Muscle layer of duodenum (tissue), 2 donors: ENCODE results near the gene TRPC1.
"Not testable (repeated sequence)": the region's sequence is repeated elsewhere in the genome, so short reads cannot be mapped to it uniquely, and the experiment has no call there.

ENCODE experiments used
- H3K27ac ChIP-seq: one replicate; pipeline ENCODE4 v1.7.0; 2013; ENCODE audit warnings: mild to moderate bottlenecking, low read length
- H3K27me3 ChIP-seq: one replicate; pipeline ENCODE4 v1.7.0; 2013; ENCODE audit warnings: low read depth, mild to moderate bottlenecking, control low read depth, low read length
- H3K36me3 ChIP-seq, 2 donors: one replicate each; pipeline ENCODE4 v1.7.0; 2013; ENCODE audit warnings: low read length in 2 of 2, control low read depth in 1 of 2, mild to moderate bottlenecking in 1 of 2; ENCODE audit not compliant: insufficient read depth in 2 of 2, control insufficient read depth in 1 of 2
- H3K4me1 ChIP-seq, 2 donors: one replicate each; pipeline ENCODE4 v1.7.0; 2013; ENCODE audit warnings: low read length in 2 of 2, mild to moderate bottlenecking in 2 of 2, control low read depth in 1 of 2, moderate library complexity in 1 of 2; ENCODE audit not compliant: insufficient read depth in 2 of 2, control insufficient read depth in 1 of 2
- H3K4me3 ChIP-seq, 2 donors: one replicate each; pipeline ENCODE4 v1.7.0; 2013; ENCODE audit warnings: low read length in 2 of 2, low read depth in 1 of 2, mild to moderate bottlenecking in 1 of 2
- H3K9me3 ChIP-seq, 2 donors: one replicate each; pipeline ENCODE4 v1.7.0; 2013; ENCODE audit warnings: low read length in 2 of 2, control low read depth in 1 of 2, mild to moderate bottlenecking in 1 of 2; ENCODE audit not compliant: control insufficient read depth in 1 of 2
- donor health status: healthy.

TRPC1 gene

GRCh38 chr3:142716102-142716501, 7.7 kb upstream of the TRPC1 start:
- no peak overlapping the region for H3K27ac ChIP-seq
- no peaks in the 10 kb centered on the region for H3K9me3 ChIP-seq
- no peaks in the 10 kb centered on the region for H3K36me3 ChIP-seq
- H3K27me3 ChIP-seq = no peaks in the 10 kb centered on the region
- H3K4me3 ChIP-seq = no peak overlapping the region
- H3K4me1 ChIP-seq = no peaks in the 10 kb centered on the region

GRCh38 chr3:142723665-142723967, 218 bp upstream of the TRPC1 start:
- peaks cover 0 to 4% of the 10 kb centered on the region in 2 donors for H3K4me1 ChIP-seq
- H3K27me3 ChIP-seq = no peaks in the 10 kb centered on the region
- H3K9me3 ChIP-seq = no peaks in the 10 kb centered on the region
- H3K4me3 ChIP-seq = peak overlapping the region; percentile 80 to 90
- no peak overlapping the region for H3K27ac ChIP-seq
- H3K36me3 ChIP-seq = no peaks in the 10 kb centered on the region

GRCh38 chr3:142724682-142725356, 985 bp downstream of the TRPC1 start:
- peak overlapping the region; percentile 80 to 90 for H3K4me3 ChIP-seq

GRCh38 chr3:142725357-142725739, 1.5 kb downstream of the TRPC1 start:
- H3K27ac ChIP-seq = no peak overlapping the region
- H3K4me3 ChIP-seq = peak overlapping the region; percentile 80 to 90
- no peaks in the 10 kb centered on the region for H3K36me3 ChIP-seq

More at GRCh38 chr3:142724682-142725356, 985 bp downstream of the TRPC1 start:
- H3K36me3 ChIP-seq = no peaks in the 10 kb centered on the region
- peaks cover 0 to 4% of the 10 kb centered on the region in 2 donors for H3K4me1 ChIP-seq
- peak overlapping the region; percentile 46 for H3K27ac ChIP-seq
- H3K27me3 ChIP-seq = no peaks in the 10 kb centered on the region
- H3K9me3 ChIP-seq = no peaks in the 10 kb centered on the region

GRCh38 chr3:142726017-142726416, 2.2 kb downstream of the TRPC1 start:
- H3K9me3 ChIP-seq = no peaks in the 10 kb centered on the region
- no peaks in the 10 kb centered on the region for H3K36me3 ChIP-seq
- no peaks in the 10 kb centered on the region for H3K27me3 ChIP-seq
- peaks cover 0 to 4% of the 10 kb centered on the region in 2 donors for H3K4me1 ChIP-seq
- no peak overlapping the region for H3K27ac ChIP-seq
- no peak overlapping the region for H3K4me3 ChIP-seq

More at GRCh38 chr3:142725357-142725739, 1.5 kb downstream of the TRPC1 start:
- Histone ChIP-seq H3K9me3 (no peaks in the 10 kb centered on the region), H3K4me1 (peaks cover 0 to 4% of the 10 kb centered on the region in 2 donors), H3K27me3 (no peaks in the 10 kb centered on the region)

- Histone ChIP-seq H3K27ac (no peak overlapping the region), H3K9me3 (no peaks in the 10 kb centered on the region), H3K27me3 (no peaks in the 10 kb centered on the region)
These were observed 8.2 kb downstream of the TRPC1 start for GRCh38 chr3:142732066-142732465.

GRCh38 chr3:142734834-142735233, 11.0 kb downstream of the TRPC1 start:
- no peak overlapping the region for H3K4me3 ChIP-seq
- H3K36me3 ChIP-seq = no peaks in the 10 kb centered on the region
- H3K27ac ChIP-seq = no peak overlapping the region
- H3K27me3 ChIP-seq = no peaks in the 10 kb centered on the region
- H3K4me1 ChIP-seq = no peaks in the 10 kb centered on the region
- no peaks in the 10 kb centered on the region for H3K9me3 ChIP-seq

More at GRCh38 chr3:142732066-142732465, 8.2 kb downstream of the TRPC1 start:
- H3K4me3 ChIP-seq = no peak overlapping the region
- H3K36me3 ChIP-seq = no peaks in the 10 kb centered on the region
- H3K4me1 ChIP-seq = no peaks in the 10 kb centered on the region

- H3K4me1 ChIP-seq = no peaks in the 10 kb centered on the region
- H3K27me3 ChIP-seq = no peaks in the 10 kb centered on the region
- H3K27ac ChIP-seq = no peak overlapping the region
- no peaks in the 10 kb centered on the region for H3K9me3 ChIP-seq
- no peak overlapping the region for H3K4me3 ChIP-seq
- H3K36me3 ChIP-seq = no peaks in the 10 kb centered on the region
These were observed 11.6 kb downstream of the TRPC1 start for GRCh38 chr3:142735462-142735861.

- Histone ChIP-seq H3K36me3 (no peaks in the 10 kb centered on the region), H3K27me3 (no peaks in the 10 kb centered on the region), H3K4me1 (no peaks in the 10 kb centered on the region), H3K4me3 (no peak overlapping the region), H3K27ac (no peak overlapping the region), H3K9me3 (no peaks in the 10 kb centered on the region)
These were observed 14.6 kb downstream of the TRPC1 start for GRCh38 chr3:142738396-142738795.

GRCh38 chr3:142746646-142747045, 22.8 kb downstream of the TRPC1 start:
- no peaks in the 10 kb centered on the region for H3K4me1 ChIP-seq
- no peaks in the 10 kb centered on the region for H3K27me3 ChIP-seq
- H3K36me3 ChIP-seq = peaks cover 0 to 19% of the 10 kb centered on the region in 2 donors
- H3K4me3 ChIP-seq = no peak overlapping the region
- H3K9me3 ChIP-seq = no peaks in the 10 kb centered on the region
- H3K27ac ChIP-seq = no peak overlapping the region

- H3K27me3 ChIP-seq, H3K4me1 ChIP-seq, H3K9me3 ChIP-seq, H3K27ac ChIP-seq, H3K4me3 ChIP-seq: not testable (repeated sequence)
- H3K36me3 ChIP-seq = peaks cover 0 to 12% of the 10 kb centered on the region in 2 donors
These were observed 26.7 kb downstream of the TRPC1 start for GRCh38 chr3:142750531-142750930.

- H3K27ac ChIP-seq, H3K4me3 ChIP-seq, H3K27me3 ChIP-seq, H3K9me3 ChIP-seq, H3K4me1 ChIP-seq: not testable (repeated sequence)
- H3K36me3 ChIP-seq = peaks cover 0 to 12% of the 10 kb centered on the region in 2 donors
These were observed 28.8 kb downstream of the TRPC1 start for GRCh38 chr3:142752605-142753004.
